Epithelial cell of proximal tubule (primary cell): ENCODE measurements around the gene MAGI1. TPM values are rescaled to one million over a fixed set of nuclear protein-coding genes. Genes with fewer than 3 reads are reported as not detected.

Experiments
- DNase-seq: peaks from one replicate; pipeline ENCODE4 v3.0.0-alpha.2; 2011; ENCODE audit warnings: low read depth
- H3K4me3 ChIP-seq: 2 replicates; pipeline ENCODE4 v1.5.1; 2011; ENCODE audit warnings: low read depth, mild to moderate bottlenecking, low read length
- total RNA-seq: library from RNA; depleted of rRNA; stranded (reverse); fragments of >200 nt; gene quantifications from 2 replicates; pipeline ENCODE4 v1.2.3, GENCODE V29; 2015
- TF ChIP-seq, protein P1 (sequence below): conservative IDR thresholded peaks from 2 replicates; pipeline ENCODE4 v1.5.1; 2012; ENCODE audit warnings: low read depth, mild to moderate bottlenecking, low read length

MAGI1 gene
- total RNA-seq, 1 donor from 2014 or later, result 9.6 TPM

DNA sequence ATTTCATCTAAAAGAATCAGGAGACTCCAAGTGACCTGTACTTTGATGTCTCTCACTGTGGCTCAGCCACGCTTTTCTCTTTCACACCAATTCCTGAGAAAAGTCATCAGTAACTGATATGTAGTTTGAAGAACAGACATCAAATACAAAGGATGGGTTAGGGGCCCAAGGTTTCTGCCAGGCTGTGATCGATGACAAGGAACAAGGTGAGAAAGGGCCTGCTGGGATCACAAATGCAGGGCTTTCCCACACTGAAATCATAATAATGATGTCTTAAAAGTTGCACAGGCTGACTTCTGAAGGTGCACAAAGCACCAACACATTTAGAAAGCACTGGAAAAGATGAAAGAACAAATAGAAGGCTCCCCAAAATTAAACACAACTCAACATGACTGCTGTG lies 396.9 kb downstream of the MAGI1 start:
- DNase-seq, result no peak
- H3K4me3 ChIP-seq, result no peak overlapping the region
- TF ChIP-seq, protein P1, sequence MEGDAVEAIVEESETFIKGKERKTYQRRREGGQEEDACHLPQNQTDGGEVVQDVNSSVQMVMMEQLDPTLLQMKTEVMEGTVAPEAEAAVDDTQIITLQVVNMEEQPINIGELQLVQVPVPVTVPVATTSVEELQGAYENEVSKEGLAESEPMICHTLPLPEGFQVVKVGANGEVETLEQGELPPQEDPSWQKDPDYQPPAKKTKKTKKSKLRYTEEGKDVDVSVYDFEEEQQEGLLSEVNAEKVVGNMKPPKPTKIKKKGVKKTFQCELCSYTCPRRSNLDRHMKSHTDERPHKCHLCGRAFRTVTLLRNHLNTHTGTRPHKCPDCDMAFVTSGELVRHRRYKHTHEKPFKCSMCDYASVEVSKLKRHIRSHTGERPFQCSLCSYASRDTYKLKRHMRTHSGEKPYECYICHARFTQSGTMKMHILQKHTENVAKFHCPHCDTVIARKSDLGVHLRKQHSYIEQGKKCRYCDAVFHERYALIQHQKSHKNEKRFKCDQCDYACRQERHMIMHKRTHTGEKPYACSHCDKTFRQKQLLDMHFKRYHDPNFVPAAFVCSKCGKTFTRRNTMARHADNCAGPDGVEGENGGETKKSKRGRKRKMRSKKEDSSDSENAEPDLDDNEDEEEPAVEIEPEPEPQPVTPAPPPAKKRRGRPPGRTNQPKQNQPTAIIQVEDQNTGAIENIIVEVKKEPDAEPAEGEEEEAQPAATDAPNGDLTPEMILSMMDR, result no peak

DNA sequence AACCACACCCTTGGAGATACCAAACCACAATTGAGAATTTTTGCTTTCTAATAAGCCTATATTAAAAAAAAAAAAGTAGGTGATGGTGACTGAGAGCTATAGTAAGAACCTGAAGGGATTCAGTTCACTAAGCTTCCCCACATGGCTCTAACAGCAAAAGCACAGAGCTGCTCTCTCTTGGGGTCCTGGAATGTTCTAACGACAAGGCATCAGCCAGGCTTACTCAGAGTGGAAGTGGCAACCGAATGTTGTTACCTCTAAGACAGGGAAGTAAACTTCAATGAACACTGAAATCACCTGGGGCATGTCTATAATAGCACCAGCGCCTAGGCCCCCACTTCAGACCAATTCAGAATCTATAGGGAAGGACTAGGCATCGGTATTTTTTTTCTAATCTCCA lies 397.7 kb downstream of the MAGI1 start:
- TF ChIP-seq, protein P1, result no peak

DNA sequence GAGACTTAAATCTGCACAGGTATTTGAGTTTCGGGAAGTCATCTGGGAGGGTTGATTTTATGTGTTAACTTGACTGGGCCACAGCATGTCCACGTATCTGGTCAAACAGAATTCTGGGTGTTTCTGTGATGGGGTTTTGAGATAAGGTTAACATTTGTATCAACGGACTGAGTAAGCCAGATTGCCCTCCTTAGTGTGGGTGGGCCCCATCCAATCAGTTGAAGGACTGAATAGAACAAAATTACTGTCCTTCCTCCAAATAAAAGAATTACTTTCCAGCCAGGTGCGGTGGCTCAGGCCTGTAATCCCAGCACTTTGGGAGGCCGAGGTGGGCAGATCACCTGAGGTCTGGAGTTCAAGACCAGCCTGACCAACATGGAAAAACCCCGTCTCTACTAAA lies 399.3 kb downstream of the MAGI1 start:
- no peak overlapping the region for H3K4me3 ChIP-seq
- TF ChIP-seq, protein P1, result no peak
- no peak for DNase-seq

More for the DNA sequence above, 397.7 kb downstream of the MAGI1 start:
- DNase-seq, result no peak
- H3K4me3 ChIP-seq, result no peak overlapping the region

DNA sequence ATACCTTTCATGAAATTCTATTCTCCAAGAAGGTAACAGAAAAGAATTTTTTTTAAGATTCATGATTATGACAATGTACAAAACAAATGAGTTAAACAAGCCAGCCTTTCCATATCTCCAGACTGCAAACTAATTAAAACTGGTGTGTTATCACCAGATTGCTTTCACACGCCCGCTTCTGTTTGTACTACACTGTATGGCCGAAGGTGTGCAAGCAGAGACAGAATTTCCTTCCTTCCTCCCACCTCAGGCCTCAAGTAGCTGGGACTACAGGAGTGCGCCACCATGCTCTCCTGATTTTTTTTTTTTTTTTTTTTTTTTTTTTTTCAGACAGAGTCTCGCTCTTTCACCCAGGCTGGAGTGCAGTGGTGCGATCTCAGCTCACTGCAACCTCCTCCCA lies 400.4 kb downstream of the MAGI1 start:
- TF ChIP-seq, protein P1, result no peak

DNA sequence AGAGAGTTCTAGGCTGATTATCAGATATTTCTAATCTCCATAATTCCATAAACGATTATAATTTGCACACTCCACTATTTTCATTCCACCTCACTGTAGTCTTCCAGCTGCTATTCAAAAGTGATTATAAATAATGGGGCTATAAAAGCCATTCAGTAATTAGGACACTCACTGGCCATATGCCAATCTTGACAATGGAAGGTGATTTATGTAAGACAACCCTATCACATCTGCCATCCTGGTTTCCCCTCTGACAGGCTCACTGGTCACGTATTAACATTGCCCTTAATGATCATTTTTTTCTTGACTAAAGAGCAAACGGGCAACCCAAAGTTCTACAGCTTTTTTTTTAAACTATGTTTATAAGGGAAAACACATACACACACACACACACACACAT lies 402.4 kb downstream of the MAGI1 start:
- DNase-seq, result no peak
- H3K4me3 ChIP-seq, result no peak overlapping the region
- TF ChIP-seq, protein P1, result no peak

More for the DNA sequence above, 400.4 kb downstream of the MAGI1 start:
- DNase-seq, result no peak
- H3K4me3 ChIP-seq, result no peak overlapping the region

DNA sequence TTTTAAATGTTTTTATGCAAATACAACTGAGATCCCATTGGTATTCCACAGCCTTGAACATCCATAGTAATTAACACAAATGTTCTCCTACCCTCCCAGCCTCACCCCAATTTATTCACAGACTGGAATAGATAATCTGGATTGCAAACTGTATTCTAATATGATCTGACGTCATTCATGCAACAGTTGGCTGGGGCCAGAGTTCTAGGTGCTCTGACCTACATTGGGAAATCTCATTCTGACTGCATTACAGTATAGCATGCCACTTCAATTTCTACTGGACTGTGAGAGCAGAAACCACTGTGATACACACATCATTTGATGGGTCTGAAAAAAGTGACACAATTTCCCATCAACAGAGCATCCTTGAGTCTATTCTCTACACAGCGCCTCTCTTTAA lies 403.1 kb downstream of the MAGI1 start:
- no peak overlapping the region for H3K4me3 ChIP-seq
- no peak for DNase-seq
- TF ChIP-seq, protein P1, result no peak

DNA sequence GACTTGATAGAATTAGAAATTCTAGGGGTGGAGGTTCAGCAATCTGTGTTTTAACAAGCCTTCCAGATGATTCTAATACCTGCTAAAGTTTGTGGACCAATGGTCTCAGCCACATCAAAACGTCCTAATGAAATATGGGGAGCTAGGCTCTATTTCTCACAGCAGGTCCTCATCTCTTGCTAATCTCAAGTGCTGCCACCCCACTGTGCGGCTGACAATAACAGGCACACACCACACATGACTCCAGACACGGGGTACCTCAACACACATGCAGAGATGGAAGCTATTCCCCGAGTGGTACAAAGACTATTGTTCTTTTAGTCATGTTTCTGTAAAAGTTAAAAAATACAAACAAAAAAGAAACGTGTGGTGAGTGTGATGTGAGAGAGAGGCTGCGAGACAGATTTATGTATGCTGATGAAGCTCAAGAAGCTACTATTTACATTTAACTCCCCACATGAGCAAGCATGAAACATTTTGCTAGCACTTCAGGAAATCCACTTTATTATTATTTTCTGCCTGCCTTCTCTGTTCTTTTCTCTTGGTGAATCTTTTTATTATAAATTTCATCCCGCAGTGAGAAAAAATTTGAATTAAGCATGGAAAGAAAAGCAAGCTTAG lies 405.6 kb downstream of the MAGI1 start:
- TF ChIP-seq, protein P1, result no peak
- H3K4me3 ChIP-seq, result no peak overlapping the region
- no peak for DNase-seq
